IMR-90 (cell line): ENCODE data around the gene BLZF1. TPM values are rescaled to one million over a fixed set of nuclear protein-coding genes. Genes with fewer than 3 reads are reported as not detected.

Experiments
- ATAC-seq: fragments of 200-7000 bp; cut with Tn5 transposase; 2 replicates; pipeline ENCODE4 v1.9.1; 2020; ENCODE audit warnings: low read depth, mild to moderate bottlenecking, moderate library complexity
- BruUV-seq: library from RNA; stranded (reverse); fragments of 400-500 nt; replicated peaks from 2 replicates; lab custom pipeline; 2021; lab: Mats Ljungman, UMichigan
- CTCF ChIA-PET: fragments of 300-600 bp; formaldehyde crosslinking; extraction: SDS; loops from one replicate; lab custom pipeline; 2021; ENCODE audit warnings: antibody characterized with exemption; lab: Yijun Ruan, JAX
- POLR2A ChIA-PET: fragments of 300-600 bp; sonication (Branson Sonifier 250); formaldehyde crosslinking; loops from one replicate; lab custom pipeline; 2022; ENCODE audit warnings: antibody characterized with exemption; ENCODE audit not compliant: unreplicated experiment; lab: Charles Lee
- DNase-seq: peaks from one replicate; pipeline ENCODE4 v3.0.0; 2013
- H2AFZ ChIP-seq: replicated peaks from 2 replicates; pipeline ENCODE3; 2013; ENCODE audit warnings: low read length, mild to moderate bottlenecking; ENCODE audit not compliant: poor library complexity
- H2AK5ac ChIP-seq: 2 replicates; pipeline ENCODE4 v1.6.1; 2013; ENCODE audit warnings: low read depth, low read length, inconsistent platforms
- H2AK9ac ChIP-seq: replicated peaks from 2 replicates; pipeline ENCODE3; 2013; ENCODE audit warnings: mild to moderate bottlenecking, low read depth, low read length, moderate library complexity; ENCODE audit not compliant: poor library complexity
- H2BK120ac ChIP-seq: 2 replicates; pipeline ENCODE4 v1.6.1; 2013; ENCODE audit warnings: low read depth, low read length, inconsistent platforms
- H2BK15ac ChIP-seq: 3 replicates; pipeline ENCODE4 v1.6.1; 2013; ENCODE audit warnings: low read depth, low read length, inconsistent platforms
- H2BK20ac ChIP-seq: 2 replicates; pipeline ENCODE4 v1.6.1; 2013; ENCODE audit warnings: low read depth, mild to moderate bottlenecking, inconsistent platforms, low read length, moderate library complexity
- H2BK5ac ChIP-seq: 2 replicates; pipeline ENCODE4 v1.6.1; 2013; ENCODE audit warnings: mild to moderate bottlenecking, low read depth, low read length, inconsistent platforms; ENCODE audit not compliant: poor library complexity, severe bottlenecking
- H3K14ac ChIP-seq: replicated peaks from 2 replicates; pipeline ENCODE4 v1.6.1; 2013; ENCODE audit warnings: low read depth, low read length, inconsistent platforms
- H3K18ac ChIP-seq: 2 replicates; pipeline ENCODE4 v1.6.1; 2013; ENCODE audit warnings: low read depth, low read length, control low read depth
- H3K23ac ChIP-seq: 2 replicates; pipeline ENCODE4 v1.6.1; 2013; ENCODE audit warnings: low read depth, low read length, inconsistent platforms
- H3K27ac ChIP-seq: 2 replicates; pipeline ENCODE4 v1.5.1; 2013; ENCODE audit warnings: mild to moderate bottlenecking, control low read depth, low read length; ENCODE audit not compliant: insufficient read depth
- H3K27me3 ChIP-seq: 2 replicates; pipeline ENCODE4 v1.6.1; 2013; ENCODE audit warnings: low read length; ENCODE audit not compliant: control insufficient read depth, insufficient read depth
- H3K36me3 ChIP-seq: 2 replicates; pipeline ENCODE4 v1.6.1; 2013; ENCODE audit warnings: low read length, mixed read lengths; ENCODE audit not compliant: control insufficient read depth, insufficient read depth
- H3K4ac ChIP-seq: 2 replicates; pipeline ENCODE4 v1.6.1; 2013; ENCODE audit warnings: low read depth, low read length, inconsistent platforms
- H3K4me1 ChIP-seq: 2 replicates; pipeline ENCODE4 v1.6.1; 2013; ENCODE audit warnings: low read length, mixed read lengths; ENCODE audit not compliant: control insufficient read depth, insufficient read depth
- H3K4me2 ChIP-seq: 2 replicates; pipeline ENCODE4 v1.6.1; 2013; ENCODE audit warnings: low read depth, mild to moderate bottlenecking, control low read depth, low read length, moderate library complexity
- H3K4me3 ChIP-seq: 2 replicates; pipeline ENCODE4 v1.5.1; 2013; ENCODE audit warnings: low read depth, mild to moderate bottlenecking, control low read depth, low read length, moderate library complexity; ENCODE audit not compliant: insufficient read depth
- H3K56ac ChIP-seq: 2 replicates; pipeline ENCODE4 v1.6.1; 2013; ENCODE audit warnings: low read length, inconsistent platforms; ENCODE audit not compliant: insufficient read depth; ENCODE audit errors: extremely low read depth
- H3K79me1 ChIP-seq, 2 experiments: 2 replicates each; pipeline ENCODE4 v1.6.1; 2013; ENCODE audit warnings: low read length in 2 of 2, inconsistent platforms in 1 of 2, low read depth in 1 of 2
- H3K9ac ChIP-seq: 2 replicates; pipeline ENCODE4 v1.6.1; 2013; ENCODE audit warnings: low read depth, low read length, control low read depth
- H3K9me1 ChIP-seq: 2 replicates; pipeline ENCODE4 v1.6.1; 2013; ENCODE audit warnings: low read length, inconsistent platforms; ENCODE audit not compliant: insufficient read depth
- H3K9me3 ChIP-seq: 2 replicates; pipeline ENCODE4 v1.6.1; 2013; ENCODE audit warnings: low read length; ENCODE audit not compliant: control insufficient read depth, insufficient read depth
- H4K20me1 ChIP-seq: 2 replicates; pipeline ENCODE4 v1.6.1; 2013; ENCODE audit warnings: low read length, inconsistent platforms; ENCODE audit not compliant: insufficient read depth
- H4K5ac ChIP-seq: 2 replicates; pipeline ENCODE4 v1.6.1; 2013; ENCODE audit warnings: mild to moderate bottlenecking, low read depth, low read length, control low read depth
- H4K8ac ChIP-seq, 2 experiments: 2 replicates each; pipeline ENCODE4 v1.6.1; 2013; ENCODE audit warnings: low read depth in 2 of 2, low read length in 2 of 2, control low read depth in 1 of 2, inconsistent platforms in 1 of 2
- H4K91ac ChIP-seq: 2 replicates; pipeline ENCODE4 v1.6.1; 2013; ENCODE audit warnings: low read depth, low read length, inconsistent platforms; ENCODE audit not compliant: insufficient read depth
- BHLHE40 ChIP-seq: fragments of 150-350 bp; IDR thresholded peaks from 2 replicates; pipeline ENCODE4 v1.6.1; 2016; ENCODE audit warnings: mild to moderate bottlenecking, low read depth, low read length
- CEBPB ChIP-seq: IDR thresholded peaks from 2 replicates; pipeline ENCODE4 v1.6.1; 2012; ENCODE audit warnings: low read depth, low read length, improper control_type of control experiment
- CHD1 ChIP-seq: IDR thresholded peaks from 2 replicates; pipeline ENCODE4 v1.6.1; 2012; ENCODE audit warnings: low read depth, low read length, improper control_type of control experiment
- FOS ChIP-seq: fragments of 150-350 bp; IDR thresholded peaks from 2 replicates; pipeline ENCODE4 v1.6.1; 2016; ENCODE audit warnings: low read depth, low read length
- MAFK ChIP-seq: IDR thresholded peaks from 2 replicates; pipeline ENCODE4 v1.6.1; 2012; ENCODE audit warnings: low read depth, low read length, improper control_type of control experiment
- MAZ ChIP-seq: IDR thresholded peaks from 2 replicates; pipeline ENCODE4 v1.6.1; 2012; ENCODE audit warnings: low read depth, mild to moderate bottlenecking, low read length, improper control_type of control experiment, moderate library complexity, borderline replicate concordance
- MXI1 ChIP-seq: IDR thresholded peaks from 2 replicates; pipeline ENCODE4 v1.6.1; 2012; ENCODE audit warnings: low read depth, mild to moderate bottlenecking, low read length, moderate library complexity, borderline replicate concordance
- POLR2A ChIP-seq: IDR thresholded peaks from 2 replicates; pipeline ENCODE4 v1.6.1; 2012; ENCODE audit warnings: mild to moderate bottlenecking, low read depth, low read length
- RCOR1 ChIP-seq: IDR thresholded peaks from 2 replicates; pipeline ENCODE4 v1.6.1; 2012; ENCODE audit warnings: mild to moderate bottlenecking, low read length, improper control_type of control experiment; ENCODE audit not compliant: insufficient replicate concordance
- RFX5 ChIP-seq: IDR thresholded peaks from 2 replicates; pipeline ENCODE4 v1.8.0; 2012; ENCODE audit warnings: low read depth, mild to moderate bottlenecking, low read length, moderate library complexity
- WGBS, 2 experiments: methylation state at CpG; one replicate each; pipeline versions ENCODE4 v1.1.5 to v1.1.7; 2013; ENCODE audit warnings: missing lambda C conversion rate in 2 of 2; ENCODE audit not compliant: insufficient read length in 1 of 2; ENCODE audit errors: extremely low coverage in 2 of 2; 5-methylcytosine and 5-hydroxymethylcytosine counted together
- dilution Hi-C: fragments of 300-500 bp; cut with HindIII; formaldehyde crosslinking; loops from one replicate; pipeline ENCODE4 v1.14.3; 2018; ENCODE audit warnings: low sequenced_read_pairs; ENCODE audit not compliant: unreplicated experiment
- in situ Hi-C: fragments of 300-500 bp; cut with MboI; formaldehyde crosslinking; loops from 3 replicates; pipeline ENCODE4 v1.14.3; 2019; ENCODE audit warnings: low sequenced_read_pairs, inconsistent platforms, mixed read lengths
- intact Hi-C: fragments of 100-400 bp; cut with micrococcal nuclease; formaldehyde crosslinking; loops from 2 replicates; pipeline ENCODE4 v1.10.0; 2022
- polyA plus RNA-seq, 3 experiments: library from polyadenylated mRNA; depleted of rRNA; stranded (reverse); fragments of >200 nt; gene quantifications; 2 replicates each; pipeline ENCODE4 v1.2.3, GENCODE V29; 2012; ENCODE audit warnings: low replicate concordance in 1 of 3
- total RNA-seq: library from RNA; depleted of rRNA; stranded (reverse); fragments of >200 nt; gene quantifications from 2 replicates; pipeline ENCODE4 v1.2.3, GENCODE V29; 2012
- TF ChIP-seq, protein P1 (sequence below): conservative IDR thresholded peaks from 2 replicates; pipeline ENCODE4 v1.5.1; 2012; ENCODE audit warnings: mild to moderate bottlenecking, low read depth, low read length, improper control_type of control experiment
- TF ChIP-seq, protein P2 (sequence below): fragments of 150-350 bp; IDR thresholded peaks from 2 replicates; pipeline ENCODE4 v1.6.1; 2017; ENCODE audit warnings: mild to moderate bottlenecking, antibody characterized with exemption, low read length, low read depth

The BLZF1 gene
- total and polyA plus RNA-seq, 2 of the 4 experiments (the other 2 are of a cell fraction), result 14.2 to 24.2 TPM

DNA sequence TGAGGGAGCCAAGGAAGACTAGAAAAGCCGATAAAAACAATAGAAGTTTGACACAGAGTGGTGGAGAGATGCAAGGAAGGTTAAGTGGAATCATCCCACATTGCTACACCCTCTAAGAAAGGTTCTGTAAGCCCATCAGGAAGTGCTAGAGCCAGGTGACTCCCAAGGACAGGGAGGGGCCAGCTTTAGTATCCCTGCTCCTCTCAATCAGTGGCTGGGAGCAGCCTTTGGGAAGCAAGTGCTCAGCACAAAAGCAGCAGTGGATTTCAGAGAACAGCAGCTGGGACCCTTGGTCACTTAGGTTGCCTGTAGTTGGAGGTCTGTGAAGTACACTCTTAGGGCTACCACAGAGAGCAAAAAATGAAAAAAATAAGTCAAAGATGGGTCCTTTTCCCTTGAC is 42.9 kb upstream of the BLZF1 start:
- in situ Hi-C loops, result no loop called here
- no peak overlapping the region for H2AK5ac ChIP-seq
- H2BK120ac ChIP-seq, result no peak overlapping the region
- ATAC-seq (no peak), DNase-seq (no peak)
- intact Hi-C loops, result loop anchor here (5.0 kb wide), 1 partner anchor 218 kb away; the partner anchor contains the start of gene ATP1B1
- dilution Hi-C loops, result no loop called here
- no peaks in the 10 kb centered on the region for H3K9me3 ChIP-seq
- H2BK15ac ChIP-seq, result no peak overlapping the region
- no CpG with 5 or more reads among the region's 1 CpG for WGBS, 2 experiments
- no peak overlapping the region for H3K4me2 ChIP-seq
- H4K8ac ChIP-seq, result no peak overlapping the region
- ChIA-PET POLR2A (no interaction called here), CTCF (interaction anchor here (1.5 kb wide), 1 partner anchor 23 kb away, joined by 4 read pairs; no protein-coding TSS in a partner anchor)
- H2AK9ac ChIP-seq, result peak overlapping the region; percentile 20
- no peak overlapping the region for H2BK5ac ChIP-seq
- no peak overlapping the region for H2AFZ ChIP-seq
- H3K23ac ChIP-seq, result no peak overlapping the region
- no peak for TF ChIP-seq CHD1
- TF ChIP-seq RCOR1, result no peak
- TF ChIP-seq RFX5, result no peak
- no peak for TF ChIP-seq POLR2A
- no peak for TF ChIP-seq CEBPB
- TF ChIP-seq BHLHE40, result no peak
- TF ChIP-seq, protein P1, sequence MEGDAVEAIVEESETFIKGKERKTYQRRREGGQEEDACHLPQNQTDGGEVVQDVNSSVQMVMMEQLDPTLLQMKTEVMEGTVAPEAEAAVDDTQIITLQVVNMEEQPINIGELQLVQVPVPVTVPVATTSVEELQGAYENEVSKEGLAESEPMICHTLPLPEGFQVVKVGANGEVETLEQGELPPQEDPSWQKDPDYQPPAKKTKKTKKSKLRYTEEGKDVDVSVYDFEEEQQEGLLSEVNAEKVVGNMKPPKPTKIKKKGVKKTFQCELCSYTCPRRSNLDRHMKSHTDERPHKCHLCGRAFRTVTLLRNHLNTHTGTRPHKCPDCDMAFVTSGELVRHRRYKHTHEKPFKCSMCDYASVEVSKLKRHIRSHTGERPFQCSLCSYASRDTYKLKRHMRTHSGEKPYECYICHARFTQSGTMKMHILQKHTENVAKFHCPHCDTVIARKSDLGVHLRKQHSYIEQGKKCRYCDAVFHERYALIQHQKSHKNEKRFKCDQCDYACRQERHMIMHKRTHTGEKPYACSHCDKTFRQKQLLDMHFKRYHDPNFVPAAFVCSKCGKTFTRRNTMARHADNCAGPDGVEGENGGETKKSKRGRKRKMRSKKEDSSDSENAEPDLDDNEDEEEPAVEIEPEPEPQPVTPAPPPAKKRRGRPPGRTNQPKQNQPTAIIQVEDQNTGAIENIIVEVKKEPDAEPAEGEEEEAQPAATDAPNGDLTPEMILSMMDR, result no peak
- TF ChIP-seq MXI1, result no peak
- TF ChIP-seq FOS, result no peak
- no peak for TF ChIP-seq MAZ
- TF ChIP-seq, protein P2, sequence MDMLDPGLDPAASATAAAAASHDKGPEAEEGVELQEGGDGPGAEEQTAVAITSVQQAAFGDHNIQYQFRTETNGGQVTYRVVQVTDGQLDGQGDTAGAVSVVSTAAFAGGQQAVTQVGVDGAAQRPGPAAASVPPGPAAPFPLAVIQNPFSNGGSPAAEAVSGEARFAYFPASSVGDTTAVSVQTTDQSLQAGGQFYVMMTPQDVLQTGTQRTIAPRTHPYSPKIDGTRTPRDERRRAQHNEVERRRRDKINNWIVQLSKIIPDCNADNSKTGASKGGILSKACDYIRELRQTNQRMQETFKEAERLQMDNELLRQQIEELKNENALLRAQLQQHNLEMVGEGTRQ, result no peak
- TF ChIP-seq MAFK, result no peak
- no peaks in the 10 kb centered on the region for H4K20me1 ChIP-seq
- H3K9ac ChIP-seq, result no peak overlapping the region
- no peak overlapping the region; the same call in 1 of the 2 replicates for H3K14ac ChIP-seq
- 0 out of 2 replicates have a peak, but pooled peaks cover 3% of the 10 kb centered on the region for H3K9me1 ChIP-seq
- H3K27ac ChIP-seq, result no peak overlapping the region
- H3K4me1 ChIP-seq, result no peaks in the 10 kb centered on the region
- no peaks in the 10 kb centered on the region for H3K36me3 ChIP-seq
- H2BK20ac ChIP-seq, result no peak overlapping the region
- H3K4me3 ChIP-seq, result no peak overlapping the region
- H4K91ac ChIP-seq, result no peak overlapping the region
- peaks cover 6 to 7% of the 10 kb centered on the region in 2 experiments; a peak in 3 of 4 replicates for H3K79me1 ChIP-seq
- H4K5ac ChIP-seq, result no peak overlapping the region
- H3K4ac ChIP-seq, result no peak overlapping the region
- no TSS peak for BruUV-seq
- H3K27me3 ChIP-seq, result no peaks in the 10 kb centered on the region
- H3K18ac ChIP-seq, result no peak overlapping the region
- H3K56ac ChIP-seq, result peak overlapping the region; percentile 51; the same call in 1 of the 2 replicates
